GM19463 (cell line): Measurements from ENCODE around the gene PRDM15.

Experiments
- ATAC-seq: cut with Tn5 transposase; IDR thresholded peaks from one replicate; pipeline ENCODE4 v1.9.1; 2021; ENCODE audit warnings: mild to moderate bottlenecking, moderate library complexity; ENCODE audit not compliant: unreplicated experiment

PRDM15 gene

GRCh38 chr21:41752231-41752681, 126.9 kb downstream of the PRDM15 start:
- ATAC-seq, result no peak

- ATAC-seq, result no peak
Measured at GRCh38 chr21:41751611-41752011, 127.5 kb downstream of the PRDM15 start.

GRCh38 chr21:41750532-41751151, 128.5 kb downstream of the PRDM15 start:
- ATAC-seq, result no peak

GRCh38 chr21:41750051-41750450, 129.1 kb downstream of the PRDM15 start:
- no peak for ATAC-seq

GRCh38 chr21:41749286-41749685, 129.9 kb downstream of the PRDM15 start:
- no peak for ATAC-seq
